GM23338 (cell line): ENCODE results near the gene B3GNT3. TPM values are rescaled to one million over a fixed set of nuclear protein-coding genes. Genes with fewer than 3 reads are reported as not detected.

Experiments used
- ATAC-seq: fragments of 200-7000 bp; cut with Tn5 transposase; 3 replicates; pipeline ENCODE4 v1.9.1; 2020
- DNase-seq: peaks from one replicate; pipeline ENCODE4 v3.0.0-alpha.2; 2015; ENCODE audit warnings: low spot score
- H2AFZ ChIP-seq: fragments of 200-600 bp; sonication (generic); 2 replicates; pipeline ENCODE4 v1.8.0; 2016; ENCODE audit warnings: antibody characterized with exemption, mild to moderate bottlenecking, moderate library complexity
- H3F3A ChIP-seq: fragments of 200-600 bp; sonication (generic); replicated peaks from 2 replicates; pipeline ENCODE4 v1.8.0; 2017; ENCODE audit warnings: antibody characterized with exemption, mixed run types, low read depth
- H3K27ac ChIP-seq: fragments of 200-600 bp; sonication (generic); 2 replicates; pipeline ENCODE4 v1.6.1; 2016; ENCODE audit warnings: low read depth
- H3K27me3 ChIP-seq: fragments of 200-600 bp; sonication (generic); 2 replicates; pipeline ENCODE4 v1.8.0; 2016; ENCODE audit warnings: mild to moderate bottlenecking, mixed run types, moderate library complexity; ENCODE audit not compliant: insufficient read depth
- H3K36me3 ChIP-seq: fragments of 200-600 bp; sonication (generic); 2 replicates; pipeline ENCODE4 v1.8.0; 2016; ENCODE audit warnings: mild to moderate bottlenecking; ENCODE audit not compliant: insufficient read depth
- H3K4me1 ChIP-seq: fragments of 200-600 bp; sonication (generic); 2 replicates; pipeline ENCODE4 v1.8.0; 2016; ENCODE audit warnings: mild to moderate bottlenecking, moderate library complexity; ENCODE audit not compliant: insufficient read depth
- H3K4me2 ChIP-seq: fragments of 200-600 bp; sonication (generic); 2 replicates; pipeline ENCODE4 v1.7.1; 2017; ENCODE audit warnings: mixed run types
- H3K4me3 ChIP-seq: fragments of 200-600 bp; sonication (generic); 2 replicates; pipeline ENCODE4 v1.6.1; 2016; ENCODE audit warnings: mixed run types
- H3K79me2 ChIP-seq: fragments of 200-600 bp; sonication (generic); replicated peaks from 2 replicates; pipeline ENCODE4 v1.8.0; 2017; ENCODE audit warnings: mild to moderate bottlenecking; ENCODE audit not compliant: insufficient read depth
- H3K9me2 ChIP-seq: fragments of 200-600 bp; sonication (generic); 2 replicates; pipeline ENCODE4 v1.8.0; 2017; ENCODE audit not compliant: insufficient read depth
- H4K20me1 ChIP-seq: fragments of 200-600 bp; sonication (generic); replicated peaks from 2 replicates; pipeline ENCODE4 v1.8.0; 2017; ENCODE audit warnings: mild to moderate bottlenecking; ENCODE audit not compliant: insufficient read depth
- H3K27ac Mint-ChIP-seq: 2 replicates; pipeline ENCODE4 v1.8.0; 2020; ENCODE audit warnings: inconsistent platforms, mild to moderate bottlenecking, moderate library complexity, mixed read lengths
- H3K27me3 Mint-ChIP-seq: 3 replicates; pipeline ENCODE4 v1.8.0; 2022; ENCODE audit warnings: low read depth, mild to moderate bottlenecking, moderate library complexity, mixed read lengths, inconsistent platforms; ENCODE audit not compliant: insufficient read depth, poor library complexity
- H3K36me3 Mint-ChIP-seq: 3 replicates; pipeline ENCODE4 v1.8.0; 2021; ENCODE audit warnings: low read depth, mild to moderate bottlenecking, inconsistent platforms, moderate library complexity, mixed read lengths
- H3K4me1 Mint-ChIP-seq: 3 replicates; pipeline ENCODE4 v1.8.0; 2020; ENCODE audit warnings: mild to moderate bottlenecking, inconsistent platforms, mixed read lengths
- H3K4me3 Mint-ChIP-seq: 3 replicates; pipeline ENCODE4 v1.8.0; 2021; ENCODE audit warnings: moderate library complexity, mild to moderate bottlenecking, inconsistent platforms, mixed read lengths
- H3K9me3 Mint-ChIP-seq: 3 replicates; pipeline ENCODE4 v1.8.0; 2020; ENCODE audit warnings: moderate library complexity, mild to moderate bottlenecking, inconsistent platforms, mixed read lengths
- CREB1 ChIP-seq: fragments of 250-450 bp; sonication (Bioruptor Pico); IDR thresholded peaks from 2 replicates; pipeline ENCODE4 v1.5.0; 2020; ENCODE audit warnings: low read depth, mild to moderate bottlenecking, moderate library complexity
- ETS1 ChIP-seq: IDR thresholded peaks from 2 replicates; pipeline ENCODE4 v1.6.1; 2016; ENCODE audit warnings: antibody characterized with exemption
- EZH2 ChIP-seq: fragments of 200-600 bp; sonication (generic); IDR thresholded peaks from one replicate; pipeline ENCODE4 v1.8.0; 2017; ENCODE audit warnings: antibody characterized with exemption, mild to moderate bottlenecking, low read depth; ENCODE audit not compliant: unreplicated experiment
- EZH2phosphoT487 ChIP-seq: fragments of 200-600 bp; sonication (generic); IDR thresholded peaks from one replicate; pipeline ENCODE4 v1.8.1; 2018; ENCODE audit warnings: antibody characterized with exemption; ENCODE audit not compliant: unreplicated experiment
- JUNB ChIP-seq: IDR thresholded peaks from one replicate; pipeline ENCODE4 v1.6.1; 2016; ENCODE audit warnings: antibody characterized with exemption; ENCODE audit not compliant: unreplicated experiment
- NANOG ChIP-seq: IDR thresholded peaks from 2 replicates; pipeline ENCODE4 v1.6.1; 2016; ENCODE audit warnings: antibody characterized with exemption, borderline replicate concordance
- POLR2AphosphoS5 ChIP-seq: IDR thresholded peaks from 2 replicates; pipeline ENCODE4 v1.6.1; 2016; ENCODE audit warnings: antibody characterized with exemption, low read depth
- STAT1 ChIP-seq: IDR thresholded peaks from one replicate; pipeline ENCODE4 v1.6.1; 2016; ENCODE audit warnings: antibody characterized with exemption; ENCODE audit not compliant: unreplicated experiment
- ZNF114 ChIP-seq: fragments of 250-450 bp; sonication (Bioruptor Pico); IDR thresholded peaks from 2 replicates; pipeline ENCODE4 v1.5.0; 2020; ENCODE audit warnings: mild to moderate bottlenecking, moderate library complexity
- ZNF331 ChIP-seq: fragments of 250-450 bp; sonication (Bioruptor Pico); IDR thresholded peaks from 2 replicates; pipeline ENCODE4 v1.5.0; 2020; ENCODE audit warnings: low read depth, mild to moderate bottlenecking, moderate library complexity
- polyA plus RNA-seq: library from polyadenylated mRNA; unstranded; fragments of >200 nt; fragmentation: Nextera tagmentation; extraction: Ambion mirVana; gene quantifications from 2 replicates; pipeline ENCODE4 v1.2.1, GENCODE V29; 2016
- total RNA-seq: library from RNA; depleted of rRNA; stranded (reverse); fragments of >200 nt; shearing (Covaris generic); gene quantifications from 2 replicates; pipeline ENCODE4 v1.2.3, GENCODE V29; 2014
- TF ChIP-seq, protein P1 (sequence below): fragments of 250-450 bp; sonication (Bioruptor Pico); IDR thresholded peaks from 2 replicates; pipeline ENCODE4 v1.5.0; 2020; ENCODE audit warnings: mild to moderate bottlenecking, moderate library complexity
- TF ChIP-seq, protein P2 (sequence below): IDR thresholded peaks from one replicate; pipeline ENCODE4 v1.6.1; 2018; ENCODE audit warnings: antibody characterized with exemption; ENCODE audit not compliant: unreplicated experiment
- TF ChIP-seq, protein P3 (sequence below), 2 experiments: fragments of 200-600 bp in 1 of 2; sonication (generic) in 1 of 2; conservative IDR thresholded peaks; 2 replicates each; pipeline versions ENCODE4 v1.5.1 to v1.6.1; 2016 to 2017; ENCODE audit warnings: antibody characterized with exemption in 2 of 2, low read depth in 2 of 2, mild to moderate bottlenecking in 2 of 2, moderate library complexity in 1 of 2

The B3GNT3 gene
- total and polyA plus RNA-seq, 2 experiments from 2014 or later: 0.99 to 1.9 TPM

DNA sequence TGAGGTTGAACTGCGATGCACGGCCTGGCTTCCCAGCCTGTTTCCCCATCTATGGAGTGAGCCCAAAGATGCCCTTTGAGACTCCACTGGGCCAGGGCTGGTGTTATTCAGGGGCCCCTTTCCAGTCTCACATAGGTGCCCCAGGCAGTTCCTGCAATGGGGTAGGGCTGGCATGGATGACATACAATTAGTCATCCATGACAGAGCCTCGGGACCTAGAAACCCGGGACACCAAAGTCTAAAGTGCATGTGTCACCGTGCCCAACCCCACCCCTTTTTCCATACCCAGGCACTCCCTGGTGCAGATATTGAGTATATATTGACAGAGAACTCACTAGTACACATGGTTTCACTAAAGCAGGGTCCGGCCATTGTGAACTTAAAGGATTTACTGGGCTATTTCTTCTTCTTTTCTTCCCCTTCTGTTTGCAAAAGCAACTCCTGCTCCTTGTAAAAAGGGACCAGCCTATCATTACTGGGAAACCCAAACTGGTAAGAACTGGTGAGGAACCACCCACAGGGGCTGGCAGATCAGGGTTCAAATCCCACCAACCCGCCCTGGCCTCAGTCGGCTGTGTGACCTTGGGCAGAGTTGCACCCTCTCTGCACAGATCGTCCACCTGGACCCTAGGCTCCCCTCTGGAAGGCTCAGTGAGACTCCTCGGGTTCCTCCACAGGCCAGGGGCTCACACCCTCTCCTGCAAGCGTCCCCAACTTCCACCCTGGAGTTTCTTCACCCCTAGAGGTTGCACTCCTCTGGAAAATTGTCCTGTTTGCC, 2.7 kb downstream of the B3GNT3 start:
- no peak overlapping the region for H3K4me3 Mint-ChIP-seq
- H3K9me3 Mint-ChIP-seq: no peaks in the 10 kb centered on the region
- Histone ChIP-seq H3K4me3 (no peak overlapping the region), H3K79me2 (no peaks in the 10 kb centered on the region), H3K36me3 (no peaks in the 10 kb centered on the region), H2AFZ (no peak overlapping the region), H3F3A (peaks cover 8% of the 10 kb centered on the region; the same call in 1 of the 2 replicates), H3K9me2 (no peaks in the 10 kb centered on the region), H4K20me1 (no peaks in the 10 kb centered on the region), H3K4me1 (no peaks in the 10 kb centered on the region; the same call in 1 of the 2 replicates), H3K27ac (no peak overlapping the region), H3K4me2 (no peak overlapping the region), H3K27me3 (peaks cover 17% of the 10 kb centered on the region)
- no peak for ATAC-seq
- TF ChIP-seq JUNB (no peak), NANOG (no peak), ETS1 (no peak), EZH2 (no peak), CREB1 (CRISPR knock-in tag) (no peak), ZNF114 (CRISPR knock-in tag) (no peak), EZH2phosphoT487 (no peak), STAT1 (no peak), ZNF331 (CRISPR knock-in tag) (no peak), POLR2AphosphoS5 (no peak)
- TF ChIP-seq, protein P1, sequence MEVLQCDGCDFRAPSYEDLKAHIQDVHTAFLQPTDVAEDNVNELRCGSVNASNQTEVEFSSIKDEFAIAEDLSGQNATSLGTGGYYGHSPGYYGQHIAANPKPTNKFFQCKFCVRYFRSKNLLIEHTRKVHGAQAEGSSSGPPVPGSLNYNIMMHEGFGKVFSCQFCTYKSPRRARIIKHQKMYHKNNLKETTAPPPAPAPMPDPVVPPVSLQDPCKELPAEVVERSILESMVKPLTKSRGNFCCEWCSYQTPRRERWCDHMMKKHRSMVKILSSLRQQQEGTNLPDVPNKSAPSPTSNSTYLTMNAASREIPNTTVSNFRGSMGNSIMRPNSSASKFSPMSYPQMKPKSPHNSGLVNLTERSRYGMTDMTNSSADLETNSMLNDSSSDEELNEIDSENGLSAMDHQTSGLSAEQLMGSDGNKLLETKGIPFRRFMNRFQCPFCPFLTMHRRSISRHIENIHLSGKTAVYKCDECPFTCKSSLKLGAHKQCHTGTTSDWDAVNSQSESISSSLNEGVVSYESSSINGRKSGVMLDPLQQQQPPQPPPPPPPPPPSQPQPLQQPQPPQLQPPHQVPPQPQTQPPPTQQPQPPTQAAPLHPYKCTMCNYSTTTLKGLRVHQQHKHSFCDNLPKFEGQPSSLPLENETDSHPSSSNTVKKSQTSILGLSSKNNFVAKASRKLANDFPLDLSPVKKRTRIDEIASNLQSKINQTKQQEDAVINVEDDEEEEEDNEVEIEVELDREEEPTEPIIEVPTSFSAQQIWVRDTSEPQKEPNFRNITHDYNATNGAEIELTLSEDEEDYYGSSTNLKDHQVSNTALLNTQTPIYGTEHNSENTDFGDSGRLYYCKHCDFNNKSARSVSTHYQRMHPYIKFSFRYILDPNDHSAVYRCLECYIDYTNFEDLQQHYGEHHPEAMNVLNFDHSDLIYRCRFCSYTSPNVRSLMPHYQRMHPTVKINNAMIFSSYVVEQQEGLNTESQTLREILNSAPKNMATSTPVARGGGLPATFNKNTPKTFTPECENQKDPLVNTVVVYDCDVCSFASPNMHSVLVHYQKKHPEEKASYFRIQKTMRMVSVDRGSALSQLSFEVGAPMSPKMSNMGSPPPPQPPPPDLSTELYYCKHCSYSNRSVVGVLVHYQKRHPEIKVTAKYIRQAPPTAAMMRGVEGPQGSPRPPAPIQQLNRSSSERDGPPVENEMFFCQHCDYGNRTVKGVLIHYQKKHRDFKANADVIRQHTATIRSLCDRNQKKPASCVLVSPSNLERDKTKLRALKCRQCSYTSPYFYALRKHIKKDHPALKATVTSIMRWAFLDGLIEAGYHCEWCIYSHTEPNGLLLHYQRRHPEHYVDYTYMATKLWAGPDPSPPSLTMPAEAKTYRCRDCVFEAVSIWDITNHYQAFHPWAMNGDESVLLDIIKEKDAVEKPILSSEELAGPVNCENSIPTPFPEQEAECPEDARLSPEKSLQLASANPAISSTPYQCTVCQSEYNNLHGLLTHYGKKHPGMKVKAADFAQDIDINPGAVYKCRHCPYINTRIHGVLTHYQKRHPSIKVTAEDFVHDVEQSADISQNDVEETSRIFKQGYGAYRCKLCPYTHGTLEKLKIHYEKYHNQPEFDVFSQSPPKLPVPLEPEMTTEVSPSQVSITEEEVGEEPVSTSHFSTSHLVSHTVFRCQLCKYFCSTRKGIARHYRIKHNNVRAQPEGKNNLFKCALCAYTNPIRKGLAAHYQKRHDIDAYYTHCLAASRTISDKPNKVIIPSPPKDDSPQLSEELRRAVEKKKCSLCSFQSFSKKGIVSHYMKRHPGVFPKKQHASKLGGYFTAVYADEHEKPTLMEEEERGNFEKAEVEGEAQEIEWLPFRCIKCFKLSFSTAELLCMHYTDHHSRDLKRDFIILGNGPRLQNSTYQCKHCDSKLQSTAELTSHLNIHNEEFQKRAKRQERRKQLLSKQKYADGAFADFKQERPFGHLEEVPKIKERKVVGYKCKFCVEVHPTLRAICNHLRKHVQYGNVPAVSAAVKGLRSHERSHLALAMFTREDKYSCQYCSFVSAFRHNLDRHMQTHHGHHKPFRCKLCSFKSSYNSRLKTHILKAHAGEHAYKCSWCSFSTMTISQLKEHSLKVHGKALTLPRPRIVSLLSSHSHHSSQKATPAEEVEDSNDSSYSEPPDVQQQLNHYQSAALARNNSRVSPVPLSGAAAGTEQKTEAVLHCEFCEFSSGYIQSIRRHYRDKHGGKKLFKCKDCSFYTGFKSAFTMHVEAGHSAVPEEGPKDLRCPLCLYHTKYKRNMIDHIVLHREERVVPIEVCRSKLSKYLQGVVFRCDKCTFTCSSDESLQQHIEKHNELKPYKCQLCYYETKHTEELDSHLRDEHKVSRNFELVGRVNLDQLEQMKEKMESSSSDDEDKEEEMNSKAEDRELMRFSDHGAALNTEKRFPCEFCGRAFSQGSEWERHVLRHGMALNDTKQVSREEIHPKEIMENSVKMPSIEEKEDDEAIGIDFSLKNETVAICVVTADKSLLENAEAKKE (CRISPR knock-in tag): no peak
- TF ChIP-seq, protein P2, sequence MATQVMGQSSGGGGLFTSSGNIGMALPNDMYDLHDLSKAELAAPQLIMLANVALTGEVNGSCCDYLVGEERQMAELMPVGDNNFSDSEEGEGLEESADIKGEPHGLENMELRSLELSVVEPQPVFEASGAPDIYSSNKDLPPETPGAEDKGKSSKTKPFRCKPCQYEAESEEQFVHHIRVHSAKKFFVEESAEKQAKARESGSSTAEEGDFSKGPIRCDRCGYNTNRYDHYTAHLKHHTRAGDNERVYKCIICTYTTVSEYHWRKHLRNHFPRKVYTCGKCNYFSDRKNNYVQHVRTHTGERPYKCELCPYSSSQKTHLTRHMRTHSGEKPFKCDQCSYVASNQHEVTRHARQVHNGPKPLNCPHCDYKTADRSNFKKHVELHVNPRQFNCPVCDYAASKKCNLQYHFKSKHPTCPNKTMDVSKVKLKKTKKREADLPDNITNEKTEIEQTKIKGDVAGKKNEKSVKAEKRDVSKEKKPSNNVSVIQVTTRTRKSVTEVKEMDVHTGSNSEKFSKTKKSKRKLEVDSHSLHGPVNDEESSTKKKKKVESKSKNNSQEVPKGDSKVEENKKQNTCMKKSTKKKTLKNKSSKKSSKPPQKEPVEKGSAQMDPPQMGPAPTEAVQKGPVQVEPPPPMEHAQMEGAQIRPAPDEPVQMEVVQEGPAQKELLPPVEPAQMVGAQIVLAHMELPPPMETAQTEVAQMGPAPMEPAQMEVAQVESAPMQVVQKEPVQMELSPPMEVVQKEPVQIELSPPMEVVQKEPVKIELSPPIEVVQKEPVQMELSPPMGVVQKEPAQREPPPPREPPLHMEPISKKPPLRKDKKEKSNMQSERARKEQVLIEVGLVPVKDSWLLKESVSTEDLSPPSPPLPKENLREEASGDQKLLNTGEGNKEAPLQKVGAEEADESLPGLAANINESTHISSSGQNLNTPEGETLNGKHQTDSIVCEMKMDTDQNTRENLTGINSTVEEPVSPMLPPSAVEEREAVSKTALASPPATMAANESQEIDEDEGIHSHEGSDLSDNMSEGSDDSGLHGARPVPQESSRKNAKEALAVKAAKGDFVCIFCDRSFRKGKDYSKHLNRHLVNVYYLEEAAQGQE: no peak
- TF ChIP-seq, protein P3, sequence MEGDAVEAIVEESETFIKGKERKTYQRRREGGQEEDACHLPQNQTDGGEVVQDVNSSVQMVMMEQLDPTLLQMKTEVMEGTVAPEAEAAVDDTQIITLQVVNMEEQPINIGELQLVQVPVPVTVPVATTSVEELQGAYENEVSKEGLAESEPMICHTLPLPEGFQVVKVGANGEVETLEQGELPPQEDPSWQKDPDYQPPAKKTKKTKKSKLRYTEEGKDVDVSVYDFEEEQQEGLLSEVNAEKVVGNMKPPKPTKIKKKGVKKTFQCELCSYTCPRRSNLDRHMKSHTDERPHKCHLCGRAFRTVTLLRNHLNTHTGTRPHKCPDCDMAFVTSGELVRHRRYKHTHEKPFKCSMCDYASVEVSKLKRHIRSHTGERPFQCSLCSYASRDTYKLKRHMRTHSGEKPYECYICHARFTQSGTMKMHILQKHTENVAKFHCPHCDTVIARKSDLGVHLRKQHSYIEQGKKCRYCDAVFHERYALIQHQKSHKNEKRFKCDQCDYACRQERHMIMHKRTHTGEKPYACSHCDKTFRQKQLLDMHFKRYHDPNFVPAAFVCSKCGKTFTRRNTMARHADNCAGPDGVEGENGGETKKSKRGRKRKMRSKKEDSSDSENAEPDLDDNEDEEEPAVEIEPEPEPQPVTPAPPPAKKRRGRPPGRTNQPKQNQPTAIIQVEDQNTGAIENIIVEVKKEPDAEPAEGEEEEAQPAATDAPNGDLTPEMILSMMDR (conservative IDR thresholded peaks at IDR 0.05; ENCODE audit: low read depth in 2 of 2): no peak
- no peaks in the 10 kb centered on the region for H3K36me3 Mint-ChIP-seq
- DNase-seq: no peak
- no peak overlapping the region for H3K27ac Mint-ChIP-seq
- peaks cover 18% of the 10 kb centered on the region for H3K27me3 Mint-ChIP-seq
- H3K4me1 Mint-ChIP-seq: peaks cover 3% of the 10 kb centered on the region; the same call in 1 of the 3 replicates
